Activated CD4-positive, alpha-beta T cell treated with anti-CD3 and anti-CD28 coated beads, Interleukin-2, amount 10 ng/mL, durations not matched to agents 7 days and 5 days (primary cell): ENCODE data around the gene ZNF367. TPM values are rescaled to one million over a fixed set of nuclear protein-coding genes. Genes with fewer than 3 reads are reported as not detected.
"Not testable (repeated sequence)": the region's sequence is repeated elsewhere in the genome, so short reads cannot be mapped to it uniquely, and the experiment has no call there.

Experiments
- CTCF ChIA-PET: fragments of 350-600 bp; sonication (Branson Sonifier 250); formaldehyde crosslinking; loops from one replicate; lab custom pipeline; 2021; ENCODE audit warnings: antibody characterized with exemption; lab: Charles Lee
- POLR2A ChIA-PET: fragments of 350-600 bp; sonication (Branson Sonifier 250); formaldehyde crosslinking; loops from one replicate; lab custom pipeline; 2021; ENCODE audit warnings: antibody characterized with exemption; lab: Charles Lee
- DNase-seq: peaks from one replicate; pipeline ENCODE4 v3.0.0-alpha.2; 2020
- H3K27ac Mint-ChIP-seq: one replicate; pipeline ENCODE4 v1.8.0; 2021; ENCODE audit warnings: mild to moderate bottlenecking, moderate library complexity, mixed read lengths
- H3K27me3 Mint-ChIP-seq: one replicate; pipeline ENCODE4 v1.8.0; 2021; ENCODE audit warnings: mixed read lengths
- H3K36me3 Mint-ChIP-seq: one replicate; pipeline ENCODE4 v1.8.0; 2021; ENCODE audit warnings: low read depth, mixed read lengths
- H3K4me1 Mint-ChIP-seq: one replicate; pipeline ENCODE4 v1.8.0; 2021; ENCODE audit warnings: mixed read lengths
- H3K4me3 Mint-ChIP-seq: one replicate; pipeline ENCODE4 v1.8.0; 2021; ENCODE audit warnings: mild to moderate bottlenecking, moderate library complexity, mixed read lengths
- H3K9me3 Mint-ChIP-seq: one replicate; pipeline ENCODE4 v1.8.0; 2021; ENCODE audit warnings: mixed read lengths
- total RNA-seq, 2 experiments: library from RNA; stranded (reverse); gene quantifications; one replicate each; pipeline ENCODE4 v1.2.3, GENCODE V29; 2021

Gene ZNF367
- total RNA-seq, 2 experiments from 2014 or later = 32.3 to 32.5 TPM

GRCh38 chr9:96388144-96388543, 30.0 kb downstream of the ZNF367 start:
- Mint-ChIP-seq H3K9me3 (no peaks in the 10 kb centered on the region), H3K27ac (no peak overlapping the region), H3K36me3 (peaks cover 66% of the 10 kb centered on the region), H3K4me1 (peaks cover 23% of the 10 kb centered on the region), H3K4me3 (no peak overlapping the region), H3K27me3 (no peaks in the 10 kb centered on the region)
- ChIA-PET CTCF (no interaction called here), POLR2A (no interaction called here)
- no peak for DNase-seq

GRCh38 chr9:96386157-96386556, 32.0 kb downstream of the ZNF367 start:
- no peak for DNase-seq
- H3K27me3 Mint-ChIP-seq = no peaks in the 10 kb centered on the region
- POLR2A ChIA-PET = interaction anchor here (0.6 kb wide), 1 partner anchor 528 kb away, joined by 3 read pairs; no protein-coding TSS in a partner anchor
- H3K36me3 Mint-ChIP-seq = peaks cover 58% of the 10 kb centered on the region
- peaks cover 26% of the 10 kb centered on the region for H3K4me1 Mint-ChIP-seq
- H3K4me3 Mint-ChIP-seq = no peak overlapping the region
- H3K27ac Mint-ChIP-seq = no peak overlapping the region
- CTCF ChIA-PET = interaction anchor here (0.9 kb wide), 1 partner anchor 16 kb away, joined by 3 read pairs; no protein-coding TSS in a partner anchor
- no peaks in the 10 kb centered on the region for H3K9me3 Mint-ChIP-seq

- H3K4me1 Mint-ChIP-seq = peaks cover 23% of the 10 kb centered on the region
- DNase-seq = no peak
- H3K27ac Mint-ChIP-seq = peak within 1 kb of the TSS; percentile 33
- CTCF ChIA-PET = interaction anchor here (0.6 kb wide), 1 partner anchor 69 kb away, joined by 3 read pairs; no protein-coding TSS in a partner anchor
- no peaks in the 10 kb centered on the region for H3K9me3 Mint-ChIP-seq
- POLR2A ChIA-PET = no interaction called here
- H3K36me3 Mint-ChIP-seq = peaks cover 43% of the 10 kb centered on the region
- H3K4me3 Mint-ChIP-seq = peak within 1 kb of the TSS; percentile 73
- H3K27me3 Mint-ChIP-seq = no peaks in the 10 kb centered on the region
These were observed 34.8 kb downstream of the ZNF367 start, which contains the start of gene SLC35D2 for GRCh38 chr9:96383165-96383942. Gene SLC35D2, minus strand, starts transcription at chr9:96383711. Its CDS starts 77 bp downstream, at chr9:96383634.

- DNase-seq = no peak
- H3K27ac Mint-ChIP-seq = peak overlapping the region; percentile 19
- ChIA-PET CTCF (interaction anchor here (0.6 kb wide), 1 partner anchor 78 kb away, joined by 5 read pairs; no protein-coding TSS in a partner anchor), POLR2A (no interaction called here)
- peaks cover 23% of the 10 kb centered on the region for H3K4me1 Mint-ChIP-seq
- peaks cover 38% of the 10 kb centered on the region for H3K36me3 Mint-ChIP-seq
- no peaks in the 10 kb centered on the region for H3K9me3 Mint-ChIP-seq
- H3K27me3 Mint-ChIP-seq = no peaks in the 10 kb centered on the region
- H3K4me3 Mint-ChIP-seq = peak overlapping the region; percentile 73
These were observed 35.4 kb downstream of the ZNF367 start for GRCh38 chr9:96382839-96383164.

- Mint-ChIP-seq H3K4me1 (peaks cover 23% of the 10 kb centered on the region), H3K9me3 (no peaks in the 10 kb centered on the region), H3K27ac (no peak overlapping the region), H3K36me3 (peaks cover 33% of the 10 kb centered on the region), H3K4me3 (no peak overlapping the region), H3K27me3 (no peaks in the 10 kb centered on the region)
- ChIA-PET POLR2A (interaction anchor here (0.7 kb wide), 1 partner anchor 117 kb away, joined by 5 read pairs; no protein-coding TSS in a partner anchor), CTCF (interaction anchor here (0.6 kb wide), 1 partner anchor 79 kb away, joined by 5 read pairs; no protein-coding TSS in a partner anchor)
- DNase-seq = no peak
These were observed 36.0 kb downstream of the ZNF367 start for GRCh38 chr9:96382175-96382574.

- H3K4me1 Mint-ChIP-seq = peaks cover 23% of the 10 kb centered on the region
- no peaks in the 10 kb centered on the region for H3K27me3 Mint-ChIP-seq
- no peak overlapping the region for H3K27ac Mint-ChIP-seq
- POLR2A ChIA-PET = interaction anchor here (0.7 kb wide), 1 partner anchor 117 kb away, joined by 5 read pairs; no protein-coding TSS in a partner anchor
- H3K36me3 Mint-ChIP-seq = peaks cover 30% of the 10 kb centered on the region
- DNase-seq = no peak
- CTCF ChIA-PET = no interaction called here
- no peaks in the 10 kb centered on the region for H3K9me3 Mint-ChIP-seq
- H3K4me3 Mint-ChIP-seq = no peak overlapping the region
These were observed 36.5 kb downstream of the ZNF367 start for GRCh38 chr9:96381696-96382095.

GRCh38 chr9:96381125-96381524, 37.0 kb downstream of the ZNF367 start:
- ChIA-PET CTCF (no interaction called here), POLR2A (no interaction called here)
- peaks cover 26% of the 10 kb centered on the region for H3K36me3 Mint-ChIP-seq
- no peaks in the 10 kb centered on the region for H3K27me3 Mint-ChIP-seq
- H3K4me3 Mint-ChIP-seq = no peak overlapping the region
- DNase-seq = no peak
- peaks cover 23% of the 10 kb centered on the region for H3K4me1 Mint-ChIP-seq
- H3K27ac Mint-ChIP-seq = no peak overlapping the region
- no peaks in the 10 kb centered on the region for H3K9me3 Mint-ChIP-seq

- DNase-seq = no peak
- Mint-ChIP-seq H3K4me3 (no peak overlapping the region), H3K27ac (no peak overlapping the region), H3K9me3 (no peaks in the 10 kb centered on the region), H3K36me3 (peaks cover 20% of the 10 kb centered on the region), H3K4me1 (peaks cover 20% of the 10 kb centered on the region), H3K27me3 (no peaks in the 10 kb centered on the region)
- POLR2A ChIA-PET = no interaction called here
- CTCF ChIA-PET = interaction anchor here (1.0 kb wide), 1 partner anchor 131 kb away, joined by 4 read pairs; no protein-coding TSS in a partner anchor
These were observed 38.7 kb downstream of the ZNF367 start for GRCh38 chr9:96379461-96379860.

- ChIA-PET CTCF (no interaction called here), POLR2A (no interaction called here)
- Mint-ChIP-seq H3K4me3 (no peak overlapping the region), H3K9me3 (no peaks in the 10 kb centered on the region), H3K27ac (no peak overlapping the region), H3K4me1 (peaks cover 12% of the 10 kb centered on the region), H3K36me3 (peaks cover 13% of the 10 kb centered on the region), H3K27me3 (no peaks in the 10 kb centered on the region)
- no peak for DNase-seq
These were observed 40.0 kb downstream of the ZNF367 start for GRCh38 chr9:96378187-96378586.

- peaks cover 6% of the 10 kb centered on the region for H3K4me1 Mint-ChIP-seq
- no peak overlapping the region for H3K27ac Mint-ChIP-seq
- CTCF ChIA-PET = interaction anchor here (1.2 kb wide), 1 partner anchor 50 kb away, joined by 3 read pairs; no protein-coding TSS in a partner anchor
- POLR2A ChIA-PET = no interaction called here
- H3K36me3 Mint-ChIP-seq = peaks cover 11% of the 10 kb centered on the region
- DNase-seq = no peak
- no peaks in the 10 kb centered on the region for H3K27me3 Mint-ChIP-seq
- no peak overlapping the region for H3K4me3 Mint-ChIP-seq
- H3K9me3 Mint-ChIP-seq = no peaks in the 10 kb centered on the region
These were observed 41.0 kb downstream of the ZNF367 start for GRCh38 chr9:96376891-96377874.

- CTCF ChIA-PET = interaction anchor here (1.7 kb wide), 1 partner anchor 9 kb away, joined by 4 read pairs; no protein-coding TSS in a partner anchor
- H3K4me3 Mint-ChIP-seq, H3K4me1 Mint-ChIP-seq, H3K9me3 Mint-ChIP-seq, DNase-seq, POLR2A ChIA-PET, H3K27ac Mint-ChIP-seq, H3K36me3 Mint-ChIP-seq, H3K27me3 Mint-ChIP-seq: not testable (repeated sequence)
These were observed 42.7 kb downstream of the ZNF367 start for GRCh38 chr9:96375507-96375906.

GRCh38 chr9:96367943-96368342, 50.2 kb downstream of the ZNF367 start:
- H3K4me1 Mint-ChIP-seq = no peaks in the 10 kb centered on the region
- DNase-seq = no peak
- H3K27ac Mint-ChIP-seq = no peak overlapping the region
- ChIA-PET CTCF (no interaction called here), POLR2A (no interaction called here)
- no peak overlapping the region for H3K4me3 Mint-ChIP-seq
- H3K27me3 Mint-ChIP-seq = no peaks in the 10 kb centered on the region
- peaks cover 3% of the 10 kb centered on the region for H3K36me3 Mint-ChIP-seq
- no peaks in the 10 kb centered on the region for H3K9me3 Mint-ChIP-seq
